ENCODE measurements around the gene BIRC3. TPM values are rescaled to one million over a fixed set of nuclear protein-coding genes. Genes with fewer than 3 reads are reported as not detected.
A peak's percentile ranks its signal among the peaks of the same experiment; 100 is the strongest.
"Not testable (repeated sequence)": the region's sequence is repeated elsewhere in the genome, so short reads cannot be mapped to it uniquely, and the experiment has no call there.

The BIRC3 gene
- total RNA-seq, 1 donor from 2014 or later = 2.8 TPM

DNA sequence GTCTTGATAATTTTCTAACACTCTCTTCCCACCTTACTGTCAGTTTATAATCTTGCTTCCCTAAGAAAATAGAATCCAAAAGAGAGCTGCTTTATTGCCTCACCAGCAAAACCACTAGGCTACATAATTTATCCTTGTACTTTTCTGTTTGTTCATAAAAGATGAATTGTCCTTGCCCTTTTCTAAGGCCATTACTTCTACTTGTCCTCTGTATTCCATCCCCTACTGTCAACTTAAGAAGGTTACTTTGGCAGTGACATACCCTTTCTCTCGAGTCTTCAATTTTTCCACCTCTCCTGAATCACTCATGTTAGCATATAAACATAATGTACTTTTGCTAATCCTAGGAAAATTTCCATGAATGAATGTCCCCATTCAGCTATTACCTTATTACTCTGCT, 47.7 kb downstream of the BIRC3 start:
- no peak for DNase-seq (ENCODE audit: low spot score in 2 of 2)
- no peaks in the 10 kb centered on the region for H3K9me3 ChIP-seq
- no peak overlapping the region for H3K27ac ChIP-seq
- intact Hi-C loops (cut with DNase I) = no loop called here
- TF ChIP-seq, protein P1, sequence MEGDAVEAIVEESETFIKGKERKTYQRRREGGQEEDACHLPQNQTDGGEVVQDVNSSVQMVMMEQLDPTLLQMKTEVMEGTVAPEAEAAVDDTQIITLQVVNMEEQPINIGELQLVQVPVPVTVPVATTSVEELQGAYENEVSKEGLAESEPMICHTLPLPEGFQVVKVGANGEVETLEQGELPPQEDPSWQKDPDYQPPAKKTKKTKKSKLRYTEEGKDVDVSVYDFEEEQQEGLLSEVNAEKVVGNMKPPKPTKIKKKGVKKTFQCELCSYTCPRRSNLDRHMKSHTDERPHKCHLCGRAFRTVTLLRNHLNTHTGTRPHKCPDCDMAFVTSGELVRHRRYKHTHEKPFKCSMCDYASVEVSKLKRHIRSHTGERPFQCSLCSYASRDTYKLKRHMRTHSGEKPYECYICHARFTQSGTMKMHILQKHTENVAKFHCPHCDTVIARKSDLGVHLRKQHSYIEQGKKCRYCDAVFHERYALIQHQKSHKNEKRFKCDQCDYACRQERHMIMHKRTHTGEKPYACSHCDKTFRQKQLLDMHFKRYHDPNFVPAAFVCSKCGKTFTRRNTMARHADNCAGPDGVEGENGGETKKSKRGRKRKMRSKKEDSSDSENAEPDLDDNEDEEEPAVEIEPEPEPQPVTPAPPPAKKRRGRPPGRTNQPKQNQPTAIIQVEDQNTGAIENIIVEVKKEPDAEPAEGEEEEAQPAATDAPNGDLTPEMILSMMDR (IDR thresholded peaks at IDR 0.05) = no peak
- no peaks in the 10 kb centered on the region for H3K27me3 ChIP-seq
- no peak overlapping the region for H3K4me3 ChIP-seq
- no peaks in the 10 kb centered on the region for H3K4me1 ChIP-seq
- peaks cover 48 to 77% of the 10 kb centered on the region in 2 donors for H3K36me3 ChIP-seq

DNA sequence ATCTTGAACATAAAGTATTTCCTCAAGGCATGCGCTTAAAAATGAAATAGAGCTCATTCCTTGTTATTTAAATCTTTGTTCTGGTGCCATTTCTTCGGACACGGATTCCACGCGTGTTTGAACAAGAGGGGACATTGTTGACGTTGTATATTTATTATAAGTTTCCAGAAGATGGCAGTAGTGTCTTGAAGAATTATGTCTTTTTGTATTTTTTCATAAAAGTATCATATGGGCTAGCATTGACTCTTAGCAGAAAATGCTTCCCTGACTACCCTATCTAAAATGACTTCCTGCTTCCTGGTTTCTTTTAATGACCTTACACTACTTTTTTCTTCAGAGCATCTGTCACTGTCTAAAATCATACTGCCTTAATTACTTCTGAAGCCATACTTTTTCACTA, 50.1 kb downstream of the BIRC3 start:
- Histone ChIP-seq H3K36me3 (peaks cover 33 to 61% of the 10 kb centered on the region in 2 donors), H3K4me1 (no peaks in the 10 kb centered on the region), H3K27me3 (no peaks in the 10 kb centered on the region), H3K27ac (no peak overlapping the region), H3K9me3 (no peaks in the 10 kb centered on the region), H3K4me3 (no peak overlapping the region)
- intact Hi-C loops (cut with DNase I) = no loop called here
- TF ChIP-seq, protein P1 (IDR thresholded peaks at IDR 0.05) = peak in 1 of 3 experiments; percentile 10
- DNase-seq (ENCODE audit: low spot score in 2 of 2) = no peak

- Histone ChIP-seq H3K27ac (no peak overlapping the region), H3K4me3 (no peak overlapping the region), H3K9me3 (no peaks in the 10 kb centered on the region), H3K27me3 (no peaks in the 10 kb centered on the region), H3K4me1 (no peaks in the 10 kb centered on the region), H3K36me3 (peaks cover 25 to 51% of the 10 kb centered on the region in 2 donors)
- intact Hi-C loops (cut with DNase I) = no loop called here
- TF ChIP-seq, protein P1 (IDR thresholded peaks at IDR 0.05) = no peak
- DNase-seq (ENCODE audit: low spot score in 2 of 2) = no peak
These were observed 51.2 kb downstream of the BIRC3 start for GRCh38 chr11:102368472-102368871.

DNA sequence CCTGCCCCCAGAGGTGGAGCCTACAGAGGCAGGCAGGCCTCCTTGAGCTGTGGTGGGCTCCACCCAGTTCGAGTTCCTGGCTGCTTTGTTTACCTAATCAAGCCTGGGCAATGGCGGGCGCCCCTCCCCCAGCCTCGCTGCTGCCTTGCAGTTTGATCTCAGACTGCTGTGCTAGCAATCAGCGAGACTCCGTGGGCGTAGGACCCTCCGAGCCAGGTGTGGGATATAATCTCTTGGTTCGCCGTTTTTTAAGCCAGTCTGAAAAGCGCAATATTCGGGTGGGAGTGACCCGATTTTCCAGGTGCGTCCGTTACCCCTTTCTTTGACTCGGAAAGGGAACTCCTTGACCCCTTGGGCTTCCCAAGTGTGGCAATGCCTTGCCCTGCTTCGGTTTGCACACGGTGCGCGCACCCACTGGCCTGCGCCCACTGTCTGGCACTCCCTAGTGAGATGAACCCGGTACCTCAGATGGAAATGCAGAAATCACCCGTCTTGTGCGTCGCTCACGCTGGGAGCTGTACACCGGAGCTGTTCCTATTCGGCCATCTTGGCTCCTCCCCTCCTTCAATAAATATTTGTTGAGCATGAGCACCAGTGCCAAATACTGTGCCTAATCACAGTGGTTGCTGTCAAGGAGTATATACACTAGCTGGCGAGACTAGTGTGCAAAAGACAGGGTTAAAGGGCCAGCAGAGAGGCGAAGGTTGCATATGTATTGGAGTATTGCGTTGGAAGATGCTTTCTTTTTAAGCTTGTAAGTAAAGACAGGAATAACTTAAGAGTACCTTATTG, 57.5 kb downstream of the BIRC3 start:
- H3K4me1 ChIP-seq; DNase-seq (ENCODE audit: low spot score in 2 of 2); H3K27me3 ChIP-seq; intact Hi-C loops (cut with DNase I); H3K27ac ChIP-seq; H3K4me3 ChIP-seq; H3K9me3 ChIP-seq: not testable (repeated sequence)
- H3K36me3 ChIP-seq = peaks cover 27 to 37% of the 10 kb centered on the region in 2 donors

- no peaks in the 10 kb centered on the region for H3K27me3 ChIP-seq
- H3K4me3 ChIP-seq = no peak overlapping the region
- intact Hi-C loops (cut with DNase I) = no loop called here
- H3K27ac ChIP-seq = no peak overlapping the region
- peaks cover 32 to 46% of the 10 kb centered on the region in 2 donors for H3K36me3 ChIP-seq
- no peak for DNase-seq (ENCODE audit: low spot score in 2 of 2)
- no peaks in the 10 kb centered on the region for H3K4me1 ChIP-seq
- no peaks in the 10 kb centered on the region for H3K9me3 ChIP-seq
- TF ChIP-seq, protein P1 (IDR thresholded peaks at IDR 0.05) = no peak
These were observed 58.6 kb downstream of the BIRC3 start for GRCh38 chr11:102375720-102376399.

- no peaks in the 10 kb centered on the region for H3K27me3 ChIP-seq
- H3K27ac ChIP-seq = no peak overlapping the region
- TF ChIP-seq, protein P1 (IDR thresholded peaks at IDR 0.05) = no peak
- H3K4me3 ChIP-seq = no peak overlapping the region
- no peak for DNase-seq (ENCODE audit: low spot score in 2 of 2)
- no peaks in the 10 kb centered on the region for H3K4me1 ChIP-seq
- intact Hi-C loops (cut with DNase I) = no loop called here
- H3K9me3 ChIP-seq = no peaks in the 10 kb centered on the region
- H3K36me3 ChIP-seq = peaks cover 37 to 62% of the 10 kb centered on the region in 2 donors
These were observed 60.6 kb downstream of the BIRC3 start for GRCh38 chr11:102377891-102378290.

All from ascending aorta (tissue), 2 donors.